Astrocyte (in vitro differentiated cells and primary cell): Measurements from ENCODE around the gene STX1A.

Experiments
- CTCF ChIP-seq: IDR thresholded peaks from 2 replicates; pipeline ENCODE4 v1.5.1; 2011; ENCODE audit warnings: low read depth, mild to moderate bottlenecking, inconsistent platforms, low read length, moderate library complexity; ENCODE audit not compliant: insufficient read depth
- EZH2 ChIP-seq: IDR thresholded peaks from 2 replicates; pipeline ENCODE4 v1.6.1; 2012; ENCODE audit warnings: mild to moderate bottlenecking, low read length, inconsistent platforms; ENCODE audit not compliant: insufficient read depth

DNA sequence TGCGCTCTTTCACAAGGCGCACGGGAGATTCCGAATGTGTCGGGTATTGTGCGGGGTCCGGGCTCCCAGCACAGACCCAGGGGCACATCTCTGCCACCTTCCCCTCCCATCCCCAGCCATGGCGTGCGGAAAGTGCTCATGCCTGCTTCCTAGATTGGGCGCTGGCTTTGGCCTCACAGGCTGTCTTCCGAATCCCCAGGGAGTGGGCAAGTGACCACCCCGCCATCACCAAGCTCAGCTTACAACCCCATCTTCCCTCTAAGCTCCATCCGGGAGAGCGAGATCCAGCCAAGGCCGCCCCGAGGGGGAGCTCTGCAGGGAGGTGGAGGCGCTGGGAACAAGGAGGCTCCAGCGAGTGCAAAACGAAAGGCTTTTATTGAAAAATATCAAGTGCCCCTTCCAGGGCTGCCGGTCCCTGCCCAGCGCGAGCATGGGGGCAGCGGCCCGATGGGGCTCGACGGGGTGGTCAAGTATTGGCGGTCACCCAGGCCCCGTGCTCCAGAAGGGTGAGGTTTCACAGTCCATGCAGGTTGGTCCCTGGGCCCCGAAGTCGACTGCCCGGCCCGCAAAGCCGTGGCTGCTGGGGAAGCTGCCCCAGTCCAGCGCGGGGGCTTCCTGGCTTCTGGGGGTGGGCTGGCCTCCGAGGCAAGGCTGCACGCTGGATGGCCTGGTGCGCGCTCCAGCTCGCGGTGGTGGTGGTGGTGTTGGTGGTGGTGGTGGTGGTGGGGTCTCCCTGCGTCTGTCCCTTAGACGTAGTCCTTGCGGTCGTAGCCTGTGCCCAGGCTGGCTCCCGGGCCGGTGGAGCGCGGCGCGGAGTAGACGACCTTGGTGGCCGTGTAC is 49.4 kb upstream of the STX1A start:
- TF ChIP-seq CTCF (no peak), EZH2 (no peak)
